HL-60 (cell line): ENCODE data around the gene RANBP9.

ENCODE experiments used
- DNase-seq, 2 experiments: peaks; one replicate each; pipeline ENCODE4 v3.0.0-alpha.2; 2010 to 2020; ENCODE audit warnings: low read depth in 1 of 2, low spot score in 1 of 2
- H3K27ac ChIP-seq: fragments of 250-450 bp; sonication (Bioruptor Pico); replicated peaks from 2 replicates; pipeline ENCODE4 v1.5.1; 2020; ENCODE audit warnings: mild to moderate bottlenecking, moderate library complexity
- H3K27me3 ChIP-seq: fragments of 250-450 bp; sonication (Bioruptor Pico); 2 replicates; pipeline ENCODE4 v1.5.1; 2021; ENCODE audit warnings: mild to moderate bottlenecking, moderate library complexity; ENCODE audit not compliant: insufficient read depth, poor library complexity, severe bottlenecking
- H3K4me3 ChIP-seq: replicated peaks from 2 replicates; pipeline ENCODE4 v1.5.1; 2011; ENCODE audit warnings: mild to moderate bottlenecking, control low read depth, low read length; ENCODE audit not compliant: insufficient read depth
- GABPA ChIP-seq: IDR thresholded peaks from 2 replicates; pipeline ENCODE4 v1.6.1; 2012; ENCODE audit warnings: low read depth
- POLR2AphosphoS5 ChIP-seq: IDR thresholded peaks from 2 replicates; pipeline ENCODE4 v1.6.1; 2012; ENCODE audit warnings: low read depth
- SPI1 ChIP-seq: IDR thresholded peaks from 2 replicates; pipeline ENCODE4 v1.6.1; 2012; ENCODE audit warnings: low read depth, mild to moderate bottlenecking, borderline replicate concordance
- TF ChIP-seq, protein P1 (sequence below): IDR thresholded peaks from 2 replicates; pipeline ENCODE4 v1.6.1; 2012; ENCODE audit warnings: low read depth; ENCODE audit not compliant: insufficient replicate concordance
- TF ChIP-seq, protein P2 (sequence below): IDR thresholded peaks from one replicate; pipeline ENCODE4 v1.5.1; 2011; ENCODE audit warnings: low read length, control low read depth, inconsistent platforms; ENCODE audit not compliant: insufficient read depth

The RANBP9 gene

DNA sequence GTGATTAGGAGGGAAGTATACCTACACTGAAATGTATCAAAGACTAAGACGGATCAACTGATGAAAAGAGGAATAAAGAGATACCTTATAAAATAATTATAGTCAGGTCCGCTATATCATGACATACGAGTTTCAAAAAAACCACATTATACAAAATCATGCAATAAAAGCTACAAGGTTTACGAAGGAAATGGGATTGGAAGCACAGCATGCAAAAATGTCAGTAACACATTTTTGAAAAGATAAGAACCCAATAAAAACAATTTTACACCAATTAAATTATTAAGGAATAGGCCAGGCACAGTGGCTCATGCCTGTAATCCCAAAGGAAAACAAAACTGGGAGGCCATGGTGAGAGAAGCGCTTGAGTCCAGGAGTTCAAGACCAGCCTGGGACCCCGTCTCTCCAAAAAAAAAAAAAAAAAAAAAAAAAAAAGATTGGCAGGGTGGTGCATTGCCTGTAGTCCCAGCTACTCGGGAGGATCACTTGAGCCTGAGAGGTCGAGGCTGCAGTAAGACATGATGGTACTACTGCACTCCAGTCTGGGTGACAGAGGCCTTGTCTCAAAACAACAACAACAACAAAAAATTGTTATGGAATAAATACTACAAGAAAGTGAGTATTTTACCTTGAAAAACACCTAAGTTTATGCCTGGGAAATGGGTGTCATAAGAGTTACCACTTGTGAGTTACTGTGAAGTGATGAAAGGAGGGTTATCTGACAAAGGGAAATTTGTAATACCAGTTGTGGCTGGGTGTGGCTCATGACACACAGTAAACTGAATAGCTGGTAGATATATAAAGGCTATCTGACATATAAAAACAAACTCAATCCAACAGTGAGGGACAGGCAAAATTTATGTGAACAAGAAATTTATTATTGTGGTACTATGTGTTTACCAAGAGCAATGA, 45.2 kb downstream of the RANBP9 start:
- Histone ChIP-seq H3K27ac (no peak overlapping the region), H3K27me3 (no peaks in the 10 kb centered on the region), H3K4me3 (no peak overlapping the region)
- TF ChIP-seq, protein P1, sequence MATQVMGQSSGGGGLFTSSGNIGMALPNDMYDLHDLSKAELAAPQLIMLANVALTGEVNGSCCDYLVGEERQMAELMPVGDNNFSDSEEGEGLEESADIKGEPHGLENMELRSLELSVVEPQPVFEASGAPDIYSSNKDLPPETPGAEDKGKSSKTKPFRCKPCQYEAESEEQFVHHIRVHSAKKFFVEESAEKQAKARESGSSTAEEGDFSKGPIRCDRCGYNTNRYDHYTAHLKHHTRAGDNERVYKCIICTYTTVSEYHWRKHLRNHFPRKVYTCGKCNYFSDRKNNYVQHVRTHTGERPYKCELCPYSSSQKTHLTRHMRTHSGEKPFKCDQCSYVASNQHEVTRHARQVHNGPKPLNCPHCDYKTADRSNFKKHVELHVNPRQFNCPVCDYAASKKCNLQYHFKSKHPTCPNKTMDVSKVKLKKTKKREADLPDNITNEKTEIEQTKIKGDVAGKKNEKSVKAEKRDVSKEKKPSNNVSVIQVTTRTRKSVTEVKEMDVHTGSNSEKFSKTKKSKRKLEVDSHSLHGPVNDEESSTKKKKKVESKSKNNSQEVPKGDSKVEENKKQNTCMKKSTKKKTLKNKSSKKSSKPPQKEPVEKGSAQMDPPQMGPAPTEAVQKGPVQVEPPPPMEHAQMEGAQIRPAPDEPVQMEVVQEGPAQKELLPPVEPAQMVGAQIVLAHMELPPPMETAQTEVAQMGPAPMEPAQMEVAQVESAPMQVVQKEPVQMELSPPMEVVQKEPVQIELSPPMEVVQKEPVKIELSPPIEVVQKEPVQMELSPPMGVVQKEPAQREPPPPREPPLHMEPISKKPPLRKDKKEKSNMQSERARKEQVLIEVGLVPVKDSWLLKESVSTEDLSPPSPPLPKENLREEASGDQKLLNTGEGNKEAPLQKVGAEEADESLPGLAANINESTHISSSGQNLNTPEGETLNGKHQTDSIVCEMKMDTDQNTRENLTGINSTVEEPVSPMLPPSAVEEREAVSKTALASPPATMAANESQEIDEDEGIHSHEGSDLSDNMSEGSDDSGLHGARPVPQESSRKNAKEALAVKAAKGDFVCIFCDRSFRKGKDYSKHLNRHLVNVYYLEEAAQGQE, result no peak
- TF ChIP-seq, protein P2, sequence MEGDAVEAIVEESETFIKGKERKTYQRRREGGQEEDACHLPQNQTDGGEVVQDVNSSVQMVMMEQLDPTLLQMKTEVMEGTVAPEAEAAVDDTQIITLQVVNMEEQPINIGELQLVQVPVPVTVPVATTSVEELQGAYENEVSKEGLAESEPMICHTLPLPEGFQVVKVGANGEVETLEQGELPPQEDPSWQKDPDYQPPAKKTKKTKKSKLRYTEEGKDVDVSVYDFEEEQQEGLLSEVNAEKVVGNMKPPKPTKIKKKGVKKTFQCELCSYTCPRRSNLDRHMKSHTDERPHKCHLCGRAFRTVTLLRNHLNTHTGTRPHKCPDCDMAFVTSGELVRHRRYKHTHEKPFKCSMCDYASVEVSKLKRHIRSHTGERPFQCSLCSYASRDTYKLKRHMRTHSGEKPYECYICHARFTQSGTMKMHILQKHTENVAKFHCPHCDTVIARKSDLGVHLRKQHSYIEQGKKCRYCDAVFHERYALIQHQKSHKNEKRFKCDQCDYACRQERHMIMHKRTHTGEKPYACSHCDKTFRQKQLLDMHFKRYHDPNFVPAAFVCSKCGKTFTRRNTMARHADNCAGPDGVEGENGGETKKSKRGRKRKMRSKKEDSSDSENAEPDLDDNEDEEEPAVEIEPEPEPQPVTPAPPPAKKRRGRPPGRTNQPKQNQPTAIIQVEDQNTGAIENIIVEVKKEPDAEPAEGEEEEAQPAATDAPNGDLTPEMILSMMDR, result no peak
- TF ChIP-seq SPI1, result no peak
- no peak for TF ChIP-seq POLR2AphosphoS5
- TF ChIP-seq GABPA, result no peak
- DNase-seq, result peak in 1 of 2 experiments; percentile 14

DNA sequence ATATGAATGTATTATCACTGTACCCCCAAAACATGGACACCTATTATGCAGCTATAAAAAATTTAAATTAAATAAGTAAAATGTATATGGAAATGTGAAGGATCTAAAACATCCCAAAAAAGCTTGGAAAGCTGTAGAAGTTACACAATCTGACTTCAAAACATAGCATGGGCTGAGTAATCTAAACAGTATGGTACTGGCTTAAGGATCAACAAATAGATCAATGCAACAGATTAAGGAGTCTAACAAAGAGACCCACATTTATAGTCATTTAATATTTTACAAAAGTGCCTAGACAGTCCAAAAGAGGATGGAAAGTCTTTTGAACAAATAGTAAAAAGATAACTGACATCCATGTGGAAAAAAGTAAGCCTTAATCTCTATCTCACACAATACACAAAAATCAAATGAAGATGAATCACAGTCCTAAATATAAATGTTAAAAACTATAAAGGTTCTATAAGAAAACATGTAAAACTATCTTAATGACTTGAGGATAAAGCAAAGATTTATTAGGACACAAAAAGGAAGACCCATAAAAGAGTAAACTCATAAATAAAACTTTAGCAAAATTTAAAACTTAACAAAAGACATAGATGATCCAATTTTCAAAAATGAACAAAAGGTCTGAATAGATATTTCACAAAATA, 46.8 kb downstream of the RANBP9 start:
- no peaks in the 10 kb centered on the region for H3K27me3 ChIP-seq
- no peak overlapping the region for H3K4me3 ChIP-seq
- TF ChIP-seq, protein P1, result no peak
- TF ChIP-seq SPI1, result no peak
- no peak for TF ChIP-seq POLR2AphosphoS5
- TF ChIP-seq, protein P2, result no peak
- no peak for TF ChIP-seq GABPA
- no peak overlapping the region for H3K27ac ChIP-seq
- DNase-seq, result no peak

DNA sequence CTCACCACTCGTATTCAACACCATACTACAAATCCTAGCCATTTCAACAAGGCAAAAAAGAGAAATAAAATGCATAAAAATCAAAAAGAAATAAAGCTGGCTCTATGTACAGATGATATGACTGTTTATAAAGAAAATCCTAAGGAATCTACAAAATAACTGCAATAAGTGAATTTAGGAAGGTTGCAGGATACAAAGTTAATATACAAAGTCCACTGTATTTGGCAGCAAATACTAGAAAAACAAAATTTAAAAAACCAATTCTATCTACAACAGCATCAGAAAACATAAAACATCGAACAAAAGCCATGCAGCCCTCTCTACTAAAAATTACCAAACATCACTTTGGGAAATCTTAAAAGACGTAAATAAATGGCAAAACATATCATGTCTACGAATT, 47.6 kb downstream of the RANBP9 start:
- no peak overlapping the region for H3K4me3 ChIP-seq
- TF ChIP-seq SPI1 (no peak), GABPA (no peak), POLR2AphosphoS5 (no peak)
- TF ChIP-seq, protein P1, result no peak
- TF ChIP-seq, protein P2, result no peak

More for the DNA sequence above, 47.6 kb downstream of the RANBP9 start:
- DNase-seq, result no peak
- no peaks in the 10 kb centered on the region for H3K27me3 ChIP-seq
- H3K27ac ChIP-seq, result no peak overlapping the region
